Measurements from ENCODE around the gene GUCY2F.

Gene GUCY2F

GRCh38 chrX:109472939-109473735, 8.7 kb downstream of the GUCY2F start:
- H3K4me1 ChIP-seq (ENCODE audit: control insufficient read depth, insufficient read depth, low read length) = peaks cover 18% of the 10 kb centered on the region
- H3K4me3 ChIP-seq (ENCODE audit: low read depth, low read length) = no peak overlapping the region
- H3K36me3 ChIP-seq (ENCODE audit: control insufficient read depth, insufficient read depth, low read length) = no peaks in the 10 kb centered on the region
- peaks cover 6% of the 10 kb centered on the region for H3K27me3 ChIP-seq (ENCODE audit: control insufficient read depth, insufficient read depth, low read length)
- H3K9me3 ChIP-seq (ENCODE audit: control insufficient read depth, insufficient read depth, low read length) = no peaks in the 10 kb centered on the region
- no peak overlapping the region for H3K9ac ChIP-seq (ENCODE audit: low read depth, low read length)

DNA sequence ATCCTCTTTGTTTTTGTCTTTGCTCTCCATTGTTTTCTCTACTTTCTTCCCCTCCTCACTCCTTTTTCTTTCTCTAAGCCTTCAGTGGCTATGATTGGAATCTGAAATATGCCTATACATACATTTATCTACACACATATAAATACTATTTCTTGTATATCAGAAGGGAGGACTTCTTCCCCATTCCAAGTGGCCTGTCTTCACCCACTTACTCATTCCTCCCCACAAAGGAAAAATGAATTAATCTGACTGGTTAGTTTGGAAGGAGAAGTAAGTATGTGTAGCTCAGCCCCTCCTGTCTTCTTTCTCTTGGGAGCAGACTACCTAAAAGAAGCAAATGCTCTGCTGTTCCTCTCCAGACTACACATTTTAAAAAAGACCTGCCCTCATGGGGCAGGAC, 17.7 kb downstream of the GUCY2F start:
- Histone ChIP-seq H3K27me3 (ENCODE audit: control insufficient read depth, insufficient read depth, low read length) (no peaks in the 10 kb centered on the region), H3K9me3 (ENCODE audit: control insufficient read depth, insufficient read depth, low read length) (no peaks in the 10 kb centered on the region), H3K36me3 (ENCODE audit: control insufficient read depth, insufficient read depth, low read length) (no peaks in the 10 kb centered on the region), H3K4me1 (ENCODE audit: control insufficient read depth, insufficient read depth, low read length) (no peaks in the 10 kb centered on the region), H3K4me3 (ENCODE audit: low read depth, low read length) (no peak overlapping the region), H3K9ac (ENCODE audit: low read depth, low read length) (no peak overlapping the region)

DNA sequence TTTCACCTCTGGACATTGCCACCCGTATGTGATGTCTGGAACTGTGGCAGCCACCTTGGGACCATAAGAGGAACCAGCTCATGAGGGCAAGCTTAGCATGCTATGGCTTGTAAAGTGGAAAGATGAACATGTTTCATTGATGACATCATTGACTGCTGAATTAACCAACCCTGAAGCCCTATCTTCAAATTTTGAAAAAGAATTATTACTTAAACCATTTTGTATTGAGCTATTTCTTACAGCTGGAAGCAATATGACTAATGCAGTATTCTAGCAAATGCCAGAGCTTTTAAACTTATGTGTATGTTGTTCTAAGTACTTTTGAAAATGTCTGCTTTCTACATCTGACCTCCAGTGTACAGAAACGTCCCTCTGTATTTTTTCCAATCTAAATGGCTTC, 18.1 kb downstream of the GUCY2F start:
- Histone ChIP-seq H3K9me3 (ENCODE audit: control insufficient read depth, insufficient read depth, low read length) (no peaks in the 10 kb centered on the region), H3K4me3 (ENCODE audit: low read depth, low read length) (no peak overlapping the region)

GRCh38 chrX:109448282-109448938, 33.5 kb downstream of the GUCY2F start:
- no peak overlapping the region for H3K9ac ChIP-seq (ENCODE audit: low read depth, low read length)
- no peaks in the 10 kb centered on the region for H3K36me3 ChIP-seq (ENCODE audit: control insufficient read depth, insufficient read depth, low read length)
- no peaks in the 10 kb centered on the region for H3K4me1 ChIP-seq (ENCODE audit: control insufficient read depth, insufficient read depth, low read length)
- H3K27me3 ChIP-seq (ENCODE audit: control insufficient read depth, insufficient read depth, low read length) = no peaks in the 10 kb centered on the region
- H3K9me3 ChIP-seq (ENCODE audit: control insufficient read depth, insufficient read depth, low read length) = no peaks in the 10 kb centered on the region
- H3K4me3 ChIP-seq (ENCODE audit: low read depth, low read length) = no peak overlapping the region

More for the DNA sequence above, 18.1 kb downstream of the GUCY2F start:
- no peaks in the 10 kb centered on the region for H3K4me1 ChIP-seq (ENCODE audit: control insufficient read depth, insufficient read depth, low read length)
- no peaks in the 10 kb centered on the region for H3K27me3 ChIP-seq (ENCODE audit: control insufficient read depth, insufficient read depth, low read length)
- no peak overlapping the region for H3K9ac ChIP-seq (ENCODE audit: low read depth, low read length)
- H3K36me3 ChIP-seq (ENCODE audit: control insufficient read depth, insufficient read depth, low read length) = no peaks in the 10 kb centered on the region

GRCh38 chrX:109441266-109441665, 40.6 kb downstream of the GUCY2F start:
- no peaks in the 10 kb centered on the region for H3K36me3 ChIP-seq (ENCODE audit: control insufficient read depth, insufficient read depth, low read length)
- H3K27me3 ChIP-seq (ENCODE audit: control insufficient read depth, insufficient read depth, low read length) = no peaks in the 10 kb centered on the region
- H3K9me3 ChIP-seq (ENCODE audit: control insufficient read depth, insufficient read depth, low read length) = no peaks in the 10 kb centered on the region
- H3K9ac ChIP-seq (ENCODE audit: low read depth, low read length) = no peak overlapping the region
- H3K4me1 ChIP-seq (ENCODE audit: control insufficient read depth, insufficient read depth, low read length) = no peaks in the 10 kb centered on the region
- no peak overlapping the region for H3K4me3 ChIP-seq (ENCODE audit: low read depth, low read length)

GRCh38 chrX:109440475-109440874, 41.4 kb downstream of the GUCY2F start:
- no peaks in the 10 kb centered on the region for H3K4me1 ChIP-seq (ENCODE audit: control insufficient read depth, insufficient read depth, low read length)
- H3K9ac ChIP-seq (ENCODE audit: low read depth, low read length) = no peak overlapping the region
- no peaks in the 10 kb centered on the region for H3K27me3 ChIP-seq (ENCODE audit: control insufficient read depth, insufficient read depth, low read length)
- H3K9me3 ChIP-seq (ENCODE audit: control insufficient read depth, insufficient read depth, low read length) = no peaks in the 10 kb centered on the region
- H3K4me3 ChIP-seq (ENCODE audit: low read depth, low read length) = no peak overlapping the region
- no peaks in the 10 kb centered on the region for H3K36me3 ChIP-seq (ENCODE audit: control insufficient read depth, insufficient read depth, low read length)

GRCh38 chrX:109409181-109409580, 72.7 kb downstream of the GUCY2F start:
- Histone ChIP-seq H3K4me1 (ENCODE audit: control insufficient read depth, insufficient read depth, low read length) (no peaks in the 10 kb centered on the region), H3K9me3 (ENCODE audit: control insufficient read depth, insufficient read depth, low read length) (no peaks in the 10 kb centered on the region), H3K4me3 (ENCODE audit: low read depth, low read length) (no peak overlapping the region), H3K27me3 (ENCODE audit: control insufficient read depth, insufficient read depth, low read length) (no peaks in the 10 kb centered on the region), H3K9ac (ENCODE audit: low read depth, low read length) (no peak overlapping the region), H3K36me3 (ENCODE audit: control insufficient read depth, insufficient read depth, low read length) (no peaks in the 10 kb centered on the region)

- Histone ChIP-seq H3K9me3 (ENCODE audit: control insufficient read depth, insufficient read depth, low read length) (no peaks in the 10 kb centered on the region), H3K36me3 (ENCODE audit: control insufficient read depth, insufficient read depth, low read length) (no peaks in the 10 kb centered on the region), H3K27me3 (ENCODE audit: control insufficient read depth, insufficient read depth, low read length) (no peaks in the 10 kb centered on the region), H3K4me1 (ENCODE audit: control insufficient read depth, insufficient read depth, low read length) (peaks cover 8% of the 10 kb centered on the region), H3K4me3 (ENCODE audit: low read depth, low read length) (no peak overlapping the region), H3K9ac (ENCODE audit: low read depth, low read length) (no peak overlapping the region)
Measured at GRCh38 chrX:109403922-109404321, 78.0 kb downstream of the GUCY2F start.

GRCh38 chrX:109399831-109400230, 82.1 kb downstream of the GUCY2F start:
- Histone ChIP-seq H3K9me3 (ENCODE audit: control insufficient read depth, insufficient read depth, low read length) (no peaks in the 10 kb centered on the region), H3K9ac (ENCODE audit: low read depth, low read length) (no peak overlapping the region), H3K27me3 (ENCODE audit: control insufficient read depth, insufficient read depth, low read length) (no peaks in the 10 kb centered on the region), H3K4me1 (ENCODE audit: control insufficient read depth, insufficient read depth, low read length) (peaks cover 8% of the 10 kb centered on the region), H3K4me3 (ENCODE audit: low read depth, low read length) (no peak overlapping the region), H3K36me3 (ENCODE audit: control insufficient read depth, insufficient read depth, low read length) (no peaks in the 10 kb centered on the region)

- no peaks in the 10 kb centered on the region for H3K9me3 ChIP-seq (ENCODE audit: control insufficient read depth, insufficient read depth, low read length)
- no peaks in the 10 kb centered on the region for H3K27me3 ChIP-seq (ENCODE audit: control insufficient read depth, insufficient read depth, low read length)
- H3K4me3 ChIP-seq (ENCODE audit: low read depth, low read length) = no peak overlapping the region
- no peak overlapping the region for H3K9ac ChIP-seq (ENCODE audit: low read depth, low read length)
- H3K36me3 ChIP-seq (ENCODE audit: control insufficient read depth, insufficient read depth, low read length) = no peaks in the 10 kb centered on the region
- peaks cover 8% of the 10 kb centered on the region for H3K4me1 ChIP-seq (ENCODE audit: control insufficient read depth, insufficient read depth, low read length)
Measured at GRCh38 chrX:109398833-109399232, 83.1 kb downstream of the GUCY2F start.

GRCh38 chrX:109398061-109398460, 83.8 kb downstream of the GUCY2F start:
- H3K4me3 ChIP-seq (ENCODE audit: low read depth, low read length) = no peak overlapping the region
- H3K27me3 ChIP-seq (ENCODE audit: control insufficient read depth, insufficient read depth, low read length) = no peaks in the 10 kb centered on the region
- H3K9ac ChIP-seq (ENCODE audit: low read depth, low read length) = no peak overlapping the region
- no peaks in the 10 kb centered on the region for H3K36me3 ChIP-seq (ENCODE audit: control insufficient read depth, insufficient read depth, low read length)
- H3K9me3 ChIP-seq (ENCODE audit: control insufficient read depth, insufficient read depth, low read length) = no peaks in the 10 kb centered on the region
- peaks cover 8% of the 10 kb centered on the region for H3K4me1 ChIP-seq (ENCODE audit: control insufficient read depth, insufficient read depth, low read length)

GRCh38 chrX:109393859-109394258, 88.0 kb downstream of the GUCY2F start:
- H3K9me3 ChIP-seq (ENCODE audit: control insufficient read depth, insufficient read depth, low read length) = no peaks in the 10 kb centered on the region
- H3K36me3 ChIP-seq (ENCODE audit: control insufficient read depth, insufficient read depth, low read length) = no peaks in the 10 kb centered on the region
- no peaks in the 10 kb centered on the region for H3K27me3 ChIP-seq (ENCODE audit: control insufficient read depth, insufficient read depth, low read length)
- H3K4me1 ChIP-seq (ENCODE audit: control insufficient read depth, insufficient read depth, low read length) = no peaks in the 10 kb centered on the region
- no peak overlapping the region for H3K9ac ChIP-seq (ENCODE audit: low read depth, low read length)
- H3K4me3 ChIP-seq (ENCODE audit: low read depth, low read length) = no peak overlapping the region
